ENCODE data around the gene GPR149. TPM values are rescaled to one million over a fixed set of nuclear protein-coding genes. Genes with fewer than 3 reads are reported as not detected.

GPR149 gene
- total and polyA plus RNA-seq, 4 donors = not detected

DNA sequence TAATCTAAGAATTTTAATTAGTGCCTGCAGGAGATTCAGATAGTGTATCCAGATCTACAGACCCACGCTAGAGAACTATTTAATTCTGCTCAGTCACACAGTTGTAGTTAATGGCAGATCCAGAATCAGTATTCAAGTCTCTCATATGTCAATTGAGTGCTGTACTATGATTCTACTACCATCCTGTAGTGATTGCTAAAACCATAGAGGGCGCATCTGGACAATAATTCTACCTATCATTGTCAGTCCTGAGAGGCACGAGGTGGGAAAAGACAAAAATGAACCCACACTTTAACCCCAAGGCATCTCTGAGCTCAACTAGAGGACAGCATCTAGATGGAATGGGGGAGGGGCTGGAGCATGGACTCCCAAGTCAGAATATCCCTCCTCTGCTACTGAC, 128.4 kb downstream of the GPR149 start:
- Histone ChIP-seq H3K4me3 (no peak overlapping the region), H3K27ac (ENCODE audit: low read depth in 1 of 2, low read length in 1 of 2) (no peak overlapping the region), H3K9ac (ENCODE audit: insufficient read depth in 1 of 2, low read length in 2 of 2) (no peak overlapping the region), H3K9me3 (ENCODE audit: control insufficient read depth in 4 of 4, insufficient read depth in 3 of 4, low read length in 3 of 4) (no peaks in the 10 kb centered on the region), H3K4me1 (ENCODE audit: control insufficient read depth in 5 of 5, insufficient read depth in 5 of 5, low read length in 5 of 5) (no peaks in the 10 kb centered on the region), H3K36me3 (ENCODE audit: control insufficient read depth in 4 of 4, insufficient read depth in 4 of 4, low read length in 4 of 4) (peaks cover 17 to 49% (median 37%) of the 10 kb centered on the region in 4 donors), H3K27me3 (ENCODE audit: control insufficient read depth in 3 of 3, insufficient read depth in 3 of 3, low read length in 2 of 3) (no peaks in the 10 kb centered on the region)
- 89 to 96% methylated on average over 3 of the region's 3 CpGs for WGBS, 2 donors
- no peak for TF ChIP-seq CTCF (IDR thresholded peaks at IDR 0.05; ENCODE audit: control extremely low read depth, extremely low read depth)
- ATAC-seq (ENCODE audit: insufficient read depth, low FRiP score) (no peak), DNase-seq (no peak)

DNA sequence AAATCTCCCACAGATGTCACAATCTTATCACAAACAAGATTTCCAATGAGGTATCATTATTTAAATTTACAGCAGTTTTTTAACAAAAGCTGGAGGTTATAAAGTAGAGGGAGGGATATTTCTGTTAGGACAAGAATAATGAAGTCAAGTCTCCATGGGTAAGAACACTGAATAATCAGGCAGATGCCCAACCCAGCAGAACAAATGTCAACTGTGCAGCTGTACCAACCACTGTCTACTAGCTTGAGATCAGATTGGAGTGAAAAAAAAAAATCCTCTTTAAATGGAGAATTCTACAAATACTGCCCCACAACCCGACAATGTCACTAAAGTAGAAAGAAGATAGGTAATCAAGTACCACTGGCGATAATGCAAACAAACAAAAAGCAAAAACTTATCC, 136.0 kb downstream of the GPR149 start:
- DNase-seq = no peak
- Histone ChIP-seq H3K4me1 (ENCODE audit: control insufficient read depth in 5 of 5, insufficient read depth in 5 of 5, low read length in 5 of 5) (no peaks in the 10 kb centered on the region), H3K9me3 (ENCODE audit: control insufficient read depth in 4 of 4, insufficient read depth in 3 of 4, low read length in 3 of 4) (no peaks in the 10 kb centered on the region), H3K36me3 (ENCODE audit: control insufficient read depth in 4 of 4, insufficient read depth in 4 of 4, low read length in 4 of 4) (peaks cover 9 to 49% (median 27%) of the 10 kb centered on the region in 4 donors), H3K9ac (ENCODE audit: insufficient read depth in 1 of 2, low read length in 2 of 2) (no peak overlapping the region), H3K27me3 (ENCODE audit: control insufficient read depth in 3 of 3, insufficient read depth in 3 of 3, low read length in 2 of 3) (no peaks in the 10 kb centered on the region), H3K27ac (ENCODE audit: low read depth in 1 of 2, low read length in 1 of 2) (no peak overlapping the region), H3K4me3 (no peak overlapping the region)
- ATAC-seq (ENCODE audit: insufficient read depth, low FRiP score) = no peak
- no peak for TF ChIP-seq CTCF (IDR thresholded peaks at IDR 0.05; ENCODE audit: control extremely low read depth, extremely low read depth)
- WGBS, 2 donors = 98% methylated on average over 2 of the region's 2 CpGs

GRCh38 chr3:154290187-154290586, 139.8 kb downstream of the GPR149 start:
- no peaks in the 10 kb centered on the region for H3K9me3 ChIP-seq (ENCODE audit: control insufficient read depth in 4 of 4, insufficient read depth in 3 of 4, low read length in 3 of 4)
- H3K4me3 ChIP-seq = no peak overlapping the region
- TF ChIP-seq CTCF (IDR thresholded peaks at IDR 0.05; ENCODE audit: control extremely low read depth, extremely low read depth) = no peak
- no peak overlapping the region for H3K9ac ChIP-seq (ENCODE audit: insufficient read depth in 1 of 2, low read length in 2 of 2)
- H3K36me3 ChIP-seq (ENCODE audit: control insufficient read depth in 4 of 4, insufficient read depth in 4 of 4, low read length in 4 of 4) = peaks cover 9 to 52% (median 31%) of the 10 kb centered on the region in 4 donors
- DNase-seq = no peak
- H3K4me1 ChIP-seq (ENCODE audit: control insufficient read depth in 5 of 5, insufficient read depth in 5 of 5, low read length in 5 of 5) = no peaks in the 10 kb centered on the region
- no peaks in the 10 kb centered on the region for H3K27me3 ChIP-seq (ENCODE audit: control insufficient read depth in 3 of 3, insufficient read depth in 3 of 3, low read length in 2 of 3)
- no peak for ATAC-seq (ENCODE audit: insufficient read depth, low FRiP score)
- 97 to 98% methylated on average over 5 of the region's 5 CpGs for WGBS, 2 donors
- no peak overlapping the region for H3K27ac ChIP-seq (ENCODE audit: low read depth in 1 of 2, low read length in 1 of 2)

Small RNAs within 50 kb of the gene (small RNA-seq; reads per million reads assigned to genes)
- not detected for gene RF01210 (ENCODE audit: low replicate concordance)

Other genes with a start within 250 kb of the GPR149 start
- 100 to 1,000 TPM in 1 of 2 donors, 10 to 100 TPM in 1; 61.2 to 141 TPM for gene DHX36, start 105.7 kb downstream of the GPR149 start, total RNA-seq
- gene DHX36, start 105.7 kb downstream of the GPR149 start, polyA plus RNA-seq = 10 to 100 TPM; 26.8 to 32.0 TPM

Measured in lung (tissue), 13 donors.